ENCODE results near the gene LRRFIP2.
"Not testable (repeated sequence)": the region's sequence is repeated elsewhere in the genome, so short reads cannot be mapped to it uniquely, and the experiment has no call there.

Gene LRRFIP2

GRCh38 chr3:37050282-37050681, 124.1 kb downstream of the LRRFIP2 start:
- H3K4me3 ChIP-seq (ENCODE audit: low read depth, low read length) = no peak overlapping the region
- ChIA-PET CTCF (interaction anchor here (1.1 to 1.5 kb wide), 3 partner anchors 13 to 163 kb away, joined by 3 to 7 read pairs (median 6); no protein-coding TSS in a partner anchor), POLR2A (no interaction called here)
- TF ChIP-seq, protein P1, sequence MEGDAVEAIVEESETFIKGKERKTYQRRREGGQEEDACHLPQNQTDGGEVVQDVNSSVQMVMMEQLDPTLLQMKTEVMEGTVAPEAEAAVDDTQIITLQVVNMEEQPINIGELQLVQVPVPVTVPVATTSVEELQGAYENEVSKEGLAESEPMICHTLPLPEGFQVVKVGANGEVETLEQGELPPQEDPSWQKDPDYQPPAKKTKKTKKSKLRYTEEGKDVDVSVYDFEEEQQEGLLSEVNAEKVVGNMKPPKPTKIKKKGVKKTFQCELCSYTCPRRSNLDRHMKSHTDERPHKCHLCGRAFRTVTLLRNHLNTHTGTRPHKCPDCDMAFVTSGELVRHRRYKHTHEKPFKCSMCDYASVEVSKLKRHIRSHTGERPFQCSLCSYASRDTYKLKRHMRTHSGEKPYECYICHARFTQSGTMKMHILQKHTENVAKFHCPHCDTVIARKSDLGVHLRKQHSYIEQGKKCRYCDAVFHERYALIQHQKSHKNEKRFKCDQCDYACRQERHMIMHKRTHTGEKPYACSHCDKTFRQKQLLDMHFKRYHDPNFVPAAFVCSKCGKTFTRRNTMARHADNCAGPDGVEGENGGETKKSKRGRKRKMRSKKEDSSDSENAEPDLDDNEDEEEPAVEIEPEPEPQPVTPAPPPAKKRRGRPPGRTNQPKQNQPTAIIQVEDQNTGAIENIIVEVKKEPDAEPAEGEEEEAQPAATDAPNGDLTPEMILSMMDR (IDR thresholded peaks at IDR 0.05; ENCODE audit: insufficient read depth, low read length, missing control alignments) = no peak
- no peak for DNase-seq (ENCODE audit: low read depth, low spot score)

GRCh38 chr3:37042712-37043111, 131.7 kb downstream of the LRRFIP2 start:
- CTCF ChIA-PET = interaction anchor here (1.2 kb wide), 1 partner anchor 20 kb away, joined by 3 read pairs; no protein-coding TSS in a partner anchor
- DNase-seq (ENCODE audit: low read depth, low spot score); POLR2A ChIA-PET; H3K4me3 ChIP-seq (ENCODE audit: low read depth, low read length): not testable (repeated sequence)

DNA sequence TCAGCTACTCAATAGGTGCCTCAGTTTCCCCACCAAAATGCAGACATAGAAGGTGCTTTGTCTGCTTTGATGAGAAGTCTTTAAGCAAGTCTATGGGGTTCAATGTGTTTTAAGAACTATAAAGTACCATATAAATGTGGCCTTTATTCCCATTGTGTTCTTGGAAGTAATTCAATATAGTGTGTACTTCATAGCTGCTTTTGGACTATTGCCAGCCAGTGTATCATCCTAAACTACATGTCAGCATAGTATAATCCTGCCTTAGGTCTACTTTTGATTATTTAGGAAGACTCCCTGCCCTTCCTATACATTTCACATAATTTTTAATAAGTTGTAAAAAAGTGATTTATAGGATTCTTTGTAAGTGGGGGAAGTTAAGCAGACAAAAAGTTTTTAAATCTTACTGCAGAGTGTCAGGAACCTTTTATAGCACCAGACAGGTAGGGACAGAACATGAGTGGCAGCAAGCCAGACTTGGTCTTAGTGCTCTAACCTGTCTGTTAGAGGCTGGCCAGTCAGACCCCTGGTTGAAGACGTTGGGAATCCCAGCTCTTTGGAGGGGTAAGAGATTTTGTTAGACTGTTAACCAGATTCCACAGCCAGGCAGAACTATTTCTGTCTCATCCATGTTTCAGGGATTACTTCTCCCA, 132.7 kb downstream of the LRRFIP2 start:
- ChIA-PET POLR2A (no interaction called here), CTCF (interaction anchor here (1.2 kb wide), 1 partner anchor 21 kb away, joined by 3 read pairs; no protein-coding TSS in a partner anchor)

GRCh38 chr3:37040231-37040630, 134.2 kb downstream of the LRRFIP2 start:
- CTCF ChIA-PET = interaction anchor here (0.6 to 1.6 kb wide), 2 partner anchors 12 to 18 kb away, joined by 3 to 6 read pairs; no protein-coding TSS in a partner anchor

More for the DNA sequence above, 132.7 kb downstream of the LRRFIP2 start:
- DNase-seq (ENCODE audit: low read depth, low spot score) = no peak
- no peak overlapping the region for H3K4me3 ChIP-seq (ENCODE audit: low read depth, low read length)
- TF ChIP-seq, protein P1 (IDR thresholded peaks at IDR 0.05; ENCODE audit: insufficient read depth, low read length, missing control alignments) = no peak

GRCh38 chr3:37039161-37039846, 135.1 kb downstream of the LRRFIP2 start:
- DNase-seq (ENCODE audit: low read depth, low spot score) = no peak
- CTCF ChIA-PET = interaction anchor here (1.3 to 1.4 kb wide), 2 partner anchors 15 to 174 kb away, joined by 4 to 7 read pairs; no protein-coding TSS in a partner anchor
- POLR2A ChIA-PET = no interaction called here
- TF ChIP-seq, protein P1 (IDR thresholded peaks at IDR 0.05; ENCODE audit: insufficient read depth, low read length, missing control alignments) = no peak
- H3K4me3 ChIP-seq (ENCODE audit: low read depth, low read length) = no peak overlapping the region

More at GRCh38 chr3:37040231-37040630, 134.2 kb downstream of the LRRFIP2 start:
- POLR2A ChIA-PET = no interaction called here
- H3K4me3 ChIP-seq (ENCODE audit: low read depth, low read length) = no peak overlapping the region
- TF ChIP-seq, protein P1 (IDR thresholded peaks at IDR 0.05; ENCODE audit: insufficient read depth, low read length, missing control alignments) = no peak
- DNase-seq (ENCODE audit: low read depth, low spot score) = no peak

DNA sequence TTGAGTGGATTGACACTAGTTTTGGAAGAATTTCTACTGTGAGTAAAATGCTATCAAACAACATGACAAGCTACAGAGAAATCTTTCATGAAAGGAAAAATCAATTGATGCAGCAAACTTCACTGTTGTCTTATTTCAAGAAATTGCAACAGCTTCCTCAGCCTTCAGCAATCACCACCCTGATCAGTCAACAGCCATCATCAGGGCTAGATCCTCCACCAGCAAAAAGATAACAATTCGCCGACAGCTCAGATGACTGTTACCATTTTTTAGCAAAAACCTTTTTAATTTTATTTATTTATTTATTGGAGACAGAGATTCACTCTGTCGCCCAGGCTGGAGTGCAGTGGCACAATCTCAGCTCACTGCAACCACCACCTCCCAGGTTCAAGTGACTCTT, 137.0 kb downstream of the LRRFIP2 start:
- ChIA-PET CTCF (interaction anchor here (1.6 kb wide), 1 partner anchor 13 kb away, joined by 6 read pairs; no protein-coding TSS in a partner anchor), POLR2A (no interaction called here)
- TF ChIP-seq, protein P1 (IDR thresholded peaks at IDR 0.05; ENCODE audit: insufficient read depth, low read length, missing control alignments) = no peak

More for the DNA sequence above, 137.0 kb downstream of the LRRFIP2 start:
- H3K4me3 ChIP-seq (ENCODE audit: low read depth, low read length) = no peak overlapping the region
- DNase-seq (ENCODE audit: low read depth, low spot score) = no peak
